IPS-20b (cell line): Measurements from ENCODE around the gene TAS2R60.
"Not testable (repeated sequence)": the region's sequence is repeated elsewhere in the genome, so short reads cannot be mapped to it uniquely, and the experiment has no call there.

ENCODE experiments used
- H3K27ac ChIP-seq: one replicate; pipeline ENCODE4 v1.5.1; 2013; ENCODE audit warnings: low read length
- H3K27me3 ChIP-seq: 2 replicates; pipeline ENCODE4 v1.6.1; 2013; ENCODE audit warnings: mild to moderate bottlenecking, low read length, inconsistent platforms; ENCODE audit not compliant: insufficient read depth
- H3K36me3 ChIP-seq: 2 replicates; pipeline ENCODE4 v1.6.1; 2013; ENCODE audit warnings: low read depth, mild to moderate bottlenecking, inconsistent platforms, low read length, moderate library complexity; ENCODE audit not compliant: insufficient read depth
- H3K4me1 ChIP-seq: 2 replicates; pipeline ENCODE4 v1.6.1; 2013; ENCODE audit warnings: mild to moderate bottlenecking, control low read depth, inconsistent platforms, low read length, moderate library complexity; ENCODE audit not compliant: insufficient read depth
- H3K4me3 ChIP-seq: 2 replicates; pipeline ENCODE4 v1.5.1; 2013; ENCODE audit warnings: mild to moderate bottlenecking, low read length, inconsistent platforms
- H3K9ac ChIP-seq: 2 replicates; pipeline ENCODE4 v1.6.1; 2013; ENCODE audit warnings: low read depth, mild to moderate bottlenecking, inconsistent platforms, low read length, moderate library complexity
- H3K9me3 ChIP-seq: 2 replicates; pipeline ENCODE4 v1.6.1; 2013; ENCODE audit warnings: mild to moderate bottlenecking, low read depth, low read length, inconsistent platforms; ENCODE audit not compliant: insufficient read depth

TAS2R60 gene

GRCh38 chr7:143401265-143401664, 42.0 kb upstream of the TAS2R60 start:
- Histone ChIP-seq H3K9ac (no peak overlapping the region), H3K36me3 (peaks cover 87% of the 10 kb centered on the region), H3K27me3 (no peaks in the 10 kb centered on the region), H3K9me3 (no peaks in the 10 kb centered on the region), H3K4me1 (peaks cover 12% of the 10 kb centered on the region), H3K27ac (no peak overlapping the region), H3K4me3 (no peak overlapping the region)

DNA sequence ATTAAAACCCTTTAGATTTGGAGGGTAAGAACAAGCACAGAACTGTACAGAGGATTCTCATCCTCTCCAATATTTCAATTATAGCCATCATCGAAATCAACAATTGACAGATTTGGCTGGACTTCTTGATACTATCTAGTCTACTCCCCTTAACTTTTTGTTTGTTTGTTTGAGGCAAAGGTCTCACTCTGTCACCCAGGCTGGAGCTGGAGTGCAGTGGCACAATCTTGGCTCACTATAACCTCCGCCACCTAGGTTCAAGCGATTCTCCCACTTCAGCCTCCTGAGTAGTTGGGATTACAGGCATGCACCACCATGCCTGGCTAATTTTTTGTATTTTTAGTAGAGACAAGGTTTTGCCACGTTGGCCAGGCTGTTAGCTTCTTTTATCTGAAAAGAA, 41.0 kb upstream of the TAS2R60 start:
- Histone ChIP-seq H3K36me3 (peaks cover 82% of the 10 kb centered on the region), H3K4me1 (peaks cover 21% of the 10 kb centered on the region)
- not testable (repeated sequence) for H3K27me3 ChIP-seq, H3K9ac ChIP-seq, H3K9me3 ChIP-seq, H3K27ac ChIP-seq, H3K4me3 ChIP-seq

DNA sequence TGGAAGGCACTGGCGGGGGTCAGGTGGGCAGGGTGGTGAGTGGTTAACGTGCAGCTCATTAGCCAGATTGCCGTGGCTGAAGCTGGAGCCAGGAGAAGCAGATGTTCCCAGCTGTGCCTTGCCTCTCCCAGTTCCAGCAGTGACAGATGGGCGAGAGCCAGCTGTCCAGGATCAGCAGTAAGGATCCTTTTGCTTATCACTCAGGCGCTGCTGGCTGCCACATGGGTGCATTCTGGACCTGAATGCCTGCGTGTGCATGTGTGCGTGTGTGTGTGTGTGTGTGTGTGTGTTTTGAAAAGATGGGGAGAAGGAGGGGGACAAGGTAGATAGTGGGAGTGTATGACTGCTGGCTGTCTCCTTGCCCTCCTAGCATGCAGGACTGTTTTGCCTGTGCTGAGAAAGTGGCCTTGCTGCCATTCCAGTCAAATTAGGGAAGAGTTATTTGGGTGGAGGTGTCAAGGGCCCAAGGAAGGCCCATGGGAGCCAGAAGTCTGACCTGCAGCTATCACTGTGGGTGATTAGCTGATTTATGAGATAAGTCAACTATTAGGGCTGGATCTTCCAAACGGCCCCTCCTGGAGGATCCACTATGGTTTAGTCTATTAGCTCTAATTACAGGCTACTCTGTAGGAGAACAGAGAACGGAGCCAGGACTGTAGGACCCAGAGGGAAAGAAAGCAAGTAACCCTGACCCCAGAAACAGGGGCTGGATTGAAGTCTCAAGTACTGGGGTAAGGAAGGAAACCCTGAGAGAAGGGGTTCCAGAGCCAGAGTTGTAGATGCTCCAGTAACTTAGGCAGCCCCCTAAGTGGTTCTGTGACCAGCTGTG, 37.9 kb upstream of the TAS2R60 start:
- Histone ChIP-seq H3K4me1 (peaks cover 38% of the 10 kb centered on the region), H3K27ac (no peak overlapping the region), H3K36me3 (peaks cover 51% of the 10 kb centered on the region), H3K9ac (peak overlapping the region; percentile 23; the same call in 1 of the 2 replicates), H3K4me3 (peak overlapping the region; percentile 89; the same call in 1 of the 2 replicates), H3K9me3 (no peaks in the 10 kb centered on the region), H3K27me3 (no peaks in the 10 kb centered on the region)

DNA sequence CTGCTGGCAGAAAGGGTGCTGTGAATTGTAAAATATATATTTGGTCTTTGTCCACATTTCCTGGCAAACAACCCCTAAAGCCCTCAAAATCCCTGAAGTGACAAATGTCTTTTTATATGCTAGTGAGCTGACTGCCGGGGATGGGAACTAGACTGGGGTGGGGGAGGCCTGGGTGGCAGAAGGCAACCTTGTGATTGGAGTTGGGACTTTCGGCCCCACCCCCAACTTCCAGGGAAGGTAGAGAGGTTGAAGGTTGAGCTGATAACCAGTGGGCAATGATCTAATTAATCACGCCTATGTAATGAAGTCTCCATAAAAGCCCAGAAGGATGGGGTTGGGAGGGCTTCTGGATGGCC, 37.3 kb upstream of the TAS2R60 start:
- peak overlapping the region; percentile 35; the same call in 1 of the 2 replicates for H3K9ac ChIP-seq
- H3K27ac ChIP-seq = no peak overlapping the region
- peaks cover 38% of the 10 kb centered on the region for H3K4me1 ChIP-seq
- no peaks in the 10 kb centered on the region for H3K27me3 ChIP-seq
- peaks cover 45% of the 10 kb centered on the region for H3K36me3 ChIP-seq
- H3K9me3 ChIP-seq = no peaks in the 10 kb centered on the region
- peak overlapping the region; percentile 89; the same call in 1 of the 2 replicates for H3K4me3 ChIP-seq

- H3K9ac ChIP-seq = peak overlapping the region; percentile 92
- H3K27ac ChIP-seq = peak overlapping the region; percentile 18
Observed at GRCh38 chr7:143407287-143408251, 35.7 kb upstream of the TAS2R60 start.

GRCh38 chr7:143408252-143408685, 35.0 kb upstream of the TAS2R60 start:
- H3K27ac ChIP-seq = peak overlapping the region; percentile 18
- peaks cover 26% of the 10 kb centered on the region; the same call in 1 of the 2 replicates for H3K36me3 ChIP-seq
- no peaks in the 10 kb centered on the region for H3K27me3 ChIP-seq
- H3K4me3 ChIP-seq = peak overlapping the region; percentile 89
- H3K9me3 ChIP-seq = no peaks in the 10 kb centered on the region
- H3K4me1 ChIP-seq = peaks cover 61% of the 10 kb centered on the region
- H3K9ac ChIP-seq = peak overlapping the region; percentile 92

More at GRCh38 chr7:143407287-143408251, 35.7 kb upstream of the TAS2R60 start:
- H3K27me3 ChIP-seq = no peaks in the 10 kb centered on the region
- no peaks in the 10 kb centered on the region for H3K9me3 ChIP-seq
- H3K4me1 ChIP-seq = peaks cover 54% of the 10 kb centered on the region
- H3K4me3 ChIP-seq = peak overlapping the region; percentile 89
- H3K36me3 ChIP-seq = peaks cover 30% of the 10 kb centered on the region

- H3K4me1 ChIP-seq = peaks cover 65% of the 10 kb centered on the region
- H3K36me3 ChIP-seq = peaks cover 20% of the 10 kb centered on the region; the same call in 1 of the 2 replicates
- H3K4me3 ChIP-seq = peak within 1 kb of the TSS; percentile 89
- H3K9me3 ChIP-seq = no peaks in the 10 kb centered on the region
- H3K27me3 ChIP-seq = no peaks in the 10 kb centered on the region
- H3K9ac ChIP-seq = peak within 1 kb of the TSS; percentile 92
- H3K27ac ChIP-seq = peak within 1 kb of the TSS; percentile 75
Observed at GRCh38 chr7:143408686-143409561, 34.3 kb upstream of the TAS2R60 start, which contains the start of gene EPHA1. EPHA1 (minus strand) TSS chr7:143408856; CDS start chr7:143408805, 51 bp downstream.

GRCh38 chr7:143410521-143411004, 32.7 kb upstream of the TAS2R60 start:
- Histone ChIP-seq H3K9me3 (no peaks in the 10 kb centered on the region), H3K27ac (no peak overlapping the region), H3K36me3 (peaks cover 8% of the 10 kb centered on the region; the same call in 1 of the 2 replicates), H3K4me3 (peak overlapping the region; percentile 34; the same call in 1 of the 2 replicates), H3K9ac (peak overlapping the region; percentile 7; the same call in 1 of the 2 replicates), H3K4me1 (peaks cover 59% of the 10 kb centered on the region), H3K27me3 (no peaks in the 10 kb centered on the region)

GRCh38 chr7:143411976-143412708, 31.1 kb upstream of the TAS2R60 start:
- Histone ChIP-seq H3K9me3 (no peaks in the 10 kb centered on the region), H3K4me3 (no peak overlapping the region), H3K27me3 (no peaks in the 10 kb centered on the region), H3K9ac (no peak overlapping the region), H3K27ac (peak overlapping the region; percentile 53), H3K4me1 (peaks cover 51% of the 10 kb centered on the region), H3K36me3 (no peaks in the 10 kb centered on the region)

- Histone ChIP-seq H3K27me3 (no peaks in the 10 kb centered on the region), H3K4me3 (no peak overlapping the region), H3K9ac (no peak overlapping the region), H3K27ac (no peak overlapping the region), H3K9me3 (no peaks in the 10 kb centered on the region), H3K36me3 (no peaks in the 10 kb centered on the region), H3K4me1 (peaks cover 48% of the 10 kb centered on the region)
Observed at GRCh38 chr7:143413123-143413522, 30.1 kb upstream of the TAS2R60 start.
